Pancreas (tissue), 10 donors: ENCODE results near the gene HOXC10. TPM values are rescaled to one million over a fixed set of nuclear protein-coding genes. Genes with fewer than 3 reads are reported as not detected.
A peak's percentile ranks its signal among the peaks of the same experiment; 100 is the strongest.

Source experiments
- ATAC-seq, 4 donors: fragments of 200-7000 bp; cut with Tn5 transposase; one replicate each; pipeline versions ENCODE4 v1.8.0 to v1.9.1; 2020; ENCODE audit warnings: mild to moderate bottlenecking in 4 of 4, moderate library complexity in 4 of 4
- DNase-seq, 6 donors: peaks; one replicate each; pipeline ENCODE4 v3.0.0-alpha.2; 2020
- FAIRE-seq: peaks from 2 replicates; lab custom pipeline; 2012; peaks lifted over from hg19 to GRCh38; lab: Jason Lieb, UNC
- H3K27ac ChIP-seq, 4 donors: fragments of 200-600 bp; sonication (generic); 1 replicate in 3 of 4; 2 replicates in 1 of 4; pipeline versions ENCODE4 v1.5.0 to v1.8.0; 2020
- H3K27me3 ChIP-seq, 4 donors: fragments of 200-600 bp; one replicate each; pipeline ENCODE4 v1.8.0; 2021
- H3K36me3 ChIP-seq, 3 donors: fragments of 200-600 bp; sonication (generic) in 1 of 3; one replicate each; pipeline versions ENCODE4 v1.5.0 to v1.8.0; 2020 to 2021
- H3K4me1 ChIP-seq, 3 donors: fragments of 200-600 bp; one replicate each; pipeline ENCODE4 v1.8.0; 2021
- H3K4me3 ChIP-seq, 4 donors: fragments of 200-600 bp; sonication (generic) in 2 of 4; one replicate each; pipeline versions ENCODE4 v1.5.0 to v1.8.0; 2020 to 2021
- H3K9me3 ChIP-seq, 4 donors: fragments of 200-600 bp; one replicate each; pipeline ENCODE4 v1.8.0; 2021
- CTCF ChIP-seq, 4 donors: fragments of 200-600 bp; sonication (generic) in 3 of 4; IDR thresholded peaks; one replicate each; pipeline versions ENCODE4 v1.5.0 to v1.8.0; 2021; ENCODE audit warnings: antibody characterized with exemption in 4 of 4
- WGBS, 2 donors: extraction: QIAGEN DNeasy Blood & Tissue Kit; methylation state at CpG; one replicate each; pipeline ENCODE4 v1.1.7; 2013; 5-methylcytosine and 5-hydroxymethylcytosine counted together
- intact Hi-C, 3 donors: fragments of 100-400 bp; cut with DNase I; formaldehyde crosslinking; loops; one replicate each; pipeline versions ENCODE4 v1.11.1 to v1.14.2; 2022
- polyA plus RNA-seq, 2 donors: library from polyadenylated mRNA; stranded (reverse); fragments of 200-250 nt; gene quantifications; one replicate each; pipeline ENCODE4 v1.2.3, GENCODE V29; 2013
- total RNA-seq, 6 donors: library from RNA; stranded (reverse); fragmentation: NEBNext Ultra II Directional in 4 of 6; extraction: Animal tissue kit (Norgen Biotek cat#: 25700) in 4 of 6; gene quantifications; one replicate each; pipeline versions ENCODE4 v1.2.1 to v1.2.4, GENCODE V29; 2021 to 2023
- donor health status: healthy with polysubstance abuse.
- donor health status: DM: no; HTN: no; CAD: no; lungs with moderate emphysema.
- donor health status: DM: no; HTN: no; CAD: no.
- donor health status: control.
- donor health status: control.
- donor health status: Bipolar disorder and iron deficiency.
- donor health status: DM: yes; HTN: yes; CAD: no.
- donor health status: DM: no; HTN: no; CAD: no.
- donor health status: DM: no; HTN: no; CAD: no.
- donor health status: DM: yes; HTN: yes; CAD: no.

The HOXC10 gene
- total and polyA plus RNA-seq, 8 donors = 0.08 to 0.16 TPM; not detected in 6

- Histone ChIP-seq H3K36me3 (no peaks in the 10 kb centered on the region), H3K4me3 (peak overlapping the region in 2 of 4 donors; percentile 26 to 38), H3K27ac (no peak overlapping the region), H3K4me1 (peaks cover 0 to 5% (median 5%) of the 10 kb centered on the region in 3 donors), H3K9me3 (no peaks in the 10 kb centered on the region), H3K27me3 (peaks cover 0 to 42% (median 7%) of the 10 kb centered on the region in 4 donors)
- ATAC-seq = peak in 3 of 4 donors; percentile 33 to 60 (median 33)
- DNase-seq = no peak
- no peak for FAIRE-seq
- WGBS, 2 donors = 3 to 4% methylated on average over 51 of the region's 51 CpGs
- intact Hi-C loops = loop anchor here (5.0 to 10.0 kb wide), 3 partner anchors 185 to 198 kb away; no protein-coding TSS in a partner anchor
- no peak for TF ChIP-seq CTCF (IDR thresholded peaks at IDR 0.05)
Measured at GRCh38 chr12:54009171-54010052, 24.5 kb downstream of the HOXC10 start.

- Histone ChIP-seq H3K27me3 (peaks cover 0 to 43% (median 10%) of the 10 kb centered on the region in 4 donors), H3K4me3 (no peak overlapping the region), H3K36me3 (no peaks in the 10 kb centered on the region), H3K4me1 (peaks cover 0 to 5% (median 5%) of the 10 kb centered on the region in 3 donors), H3K9me3 (no peaks in the 10 kb centered on the region), H3K27ac (no peak overlapping the region)
- intact Hi-C loops = no loop called here
- no peak for FAIRE-seq
- DNase-seq = no peak
- TF ChIP-seq CTCF (IDR thresholded peaks at IDR 0.05) = no peak
- no peak for ATAC-seq
- 25 to 26% methylated on average over 10 of the region's 10 CpGs for WGBS, 2 donors
Measured at GRCh38 chr12:54010053-54010971, 25.4 kb downstream of the HOXC10 start.

- DNase-seq (no peak), FAIRE-seq (no peak), ATAC-seq (no peak)
- no peak for TF ChIP-seq CTCF (IDR thresholded peaks at IDR 0.05)
- WGBS, 2 donors = 7 to 10% methylated on average over 17 of the region's 17 CpGs
- H3K4me3 ChIP-seq = no peak overlapping the region
- no peaks in the 10 kb centered on the region for H3K9me3 ChIP-seq
- H3K27me3 ChIP-seq = peaks cover 0 to 46% (median 14%) of the 10 kb centered on the region in 4 donors
- no peaks in the 10 kb centered on the region for H3K36me3 ChIP-seq
- no peak overlapping the region for H3K27ac ChIP-seq
- H3K4me1 ChIP-seq = peaks cover 0 to 3% (median 2%) of the 10 kb centered on the region in 3 donors
- intact Hi-C loops = no loop called here
Measured at GRCh38 chr12:54010972-54011664, 26.2 kb downstream of the HOXC10 start.

GRCh38 chr12:54011665-54012532, 27.0 kb downstream of the HOXC10 start:
- Histone ChIP-seq H3K27me3 (peaks cover 0 to 54% (median 13%) of the 10 kb centered on the region in 4 donors), H3K4me3 (no peak overlapping the region), H3K36me3 (no peaks in the 10 kb centered on the region), H3K9me3 (no peaks in the 10 kb centered on the region), H3K27ac (no peak overlapping the region), H3K4me1 (peaks cover 0 to under 1% (median 0%) of the 10 kb centered on the region in 3 donors)
- FAIRE-seq (no peak), DNase-seq (no peak), ATAC-seq (no peak)
- WGBS, 2 donors = 26 to 31% methylated on average over 14 of the region's 14 CpGs
- intact Hi-C loops = no loop called here
- no peak for TF ChIP-seq CTCF (IDR thresholded peaks at IDR 0.05)
